ENCODE results near the gene ABCF1. TPM values are rescaled to one million over a fixed set of nuclear protein-coding genes. Genes with fewer than 3 reads are reported as not detected.
A peak's percentile ranks its signal among the peaks of the same experiment; 100 is the strongest.

Gene ABCF1
- total RNA-seq, 4 donors from 2014 or later: 39.3 to 57.7 (median 47.1) TPM

DNA sequence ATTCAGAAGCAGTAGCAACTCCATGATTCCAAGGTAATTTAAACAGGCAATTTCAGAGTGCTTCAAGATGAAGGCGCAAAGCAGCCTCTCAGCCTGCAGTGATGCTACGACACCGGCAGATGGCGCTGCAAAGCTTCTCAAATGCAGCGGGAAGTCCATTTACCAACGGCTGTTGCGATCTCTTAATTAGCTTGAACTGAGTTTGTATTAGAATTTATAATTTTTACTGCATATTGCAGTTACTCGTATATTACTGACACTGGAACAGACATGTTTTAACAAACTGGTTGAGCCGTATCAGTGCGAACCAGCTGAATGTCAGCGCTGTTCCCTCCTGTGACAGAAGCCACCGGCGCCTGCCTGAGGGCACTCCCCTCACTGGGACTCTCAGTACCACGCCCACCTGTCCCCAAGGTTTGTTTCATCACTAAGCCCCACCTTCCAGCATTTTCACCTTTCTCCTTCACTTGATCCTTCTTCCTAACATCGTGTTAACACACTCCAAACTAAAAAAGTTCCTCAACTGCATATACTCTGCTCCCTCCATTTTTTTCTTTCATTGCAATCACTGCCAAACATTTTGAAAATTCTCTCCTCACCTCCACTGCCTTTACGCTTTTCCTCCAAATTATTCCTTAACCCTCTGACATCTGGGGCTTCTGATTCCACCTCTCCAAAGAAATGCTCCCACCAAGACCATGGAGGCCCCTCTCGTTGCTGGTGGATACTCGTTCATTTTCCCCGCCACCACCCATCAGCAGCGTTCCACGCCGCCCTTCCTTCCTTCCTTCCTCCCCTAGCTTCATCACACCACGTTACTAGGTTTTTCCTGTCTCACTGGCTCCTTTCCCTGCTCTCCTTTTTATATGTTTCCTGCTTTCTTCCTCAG, 29.5 kb upstream of the ABCF1 start:
- no peak overlapping the region for H3K4me3 ChIP-seq (ENCODE audit: low read depth, poor library complexity, severe bottlenecking)
- intact Hi-C loops (cut with DNase I; ENCODE audit: low total_unique reads): loop anchor here (5.0 to 10.0 kb wide), 2 partner anchors 53 to 59 kb away; no protein-coding TSS in a partner anchor
- peak; percentile 68 to 94 for DNase-seq (ENCODE audit: low spot score in 2 of 2)
- no peak for TF ChIP-seq POLR2A (IDR thresholded peaks at IDR 0.05)
- TF ChIP-seq, protein P1, sequence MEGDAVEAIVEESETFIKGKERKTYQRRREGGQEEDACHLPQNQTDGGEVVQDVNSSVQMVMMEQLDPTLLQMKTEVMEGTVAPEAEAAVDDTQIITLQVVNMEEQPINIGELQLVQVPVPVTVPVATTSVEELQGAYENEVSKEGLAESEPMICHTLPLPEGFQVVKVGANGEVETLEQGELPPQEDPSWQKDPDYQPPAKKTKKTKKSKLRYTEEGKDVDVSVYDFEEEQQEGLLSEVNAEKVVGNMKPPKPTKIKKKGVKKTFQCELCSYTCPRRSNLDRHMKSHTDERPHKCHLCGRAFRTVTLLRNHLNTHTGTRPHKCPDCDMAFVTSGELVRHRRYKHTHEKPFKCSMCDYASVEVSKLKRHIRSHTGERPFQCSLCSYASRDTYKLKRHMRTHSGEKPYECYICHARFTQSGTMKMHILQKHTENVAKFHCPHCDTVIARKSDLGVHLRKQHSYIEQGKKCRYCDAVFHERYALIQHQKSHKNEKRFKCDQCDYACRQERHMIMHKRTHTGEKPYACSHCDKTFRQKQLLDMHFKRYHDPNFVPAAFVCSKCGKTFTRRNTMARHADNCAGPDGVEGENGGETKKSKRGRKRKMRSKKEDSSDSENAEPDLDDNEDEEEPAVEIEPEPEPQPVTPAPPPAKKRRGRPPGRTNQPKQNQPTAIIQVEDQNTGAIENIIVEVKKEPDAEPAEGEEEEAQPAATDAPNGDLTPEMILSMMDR (IDR thresholded peaks at IDR 0.05): peak in 1 of 3 donors; percentile 57
- 11% methylated on average over 23 of the region's 23 CpGs for WGBS, 2 donors

DNA sequence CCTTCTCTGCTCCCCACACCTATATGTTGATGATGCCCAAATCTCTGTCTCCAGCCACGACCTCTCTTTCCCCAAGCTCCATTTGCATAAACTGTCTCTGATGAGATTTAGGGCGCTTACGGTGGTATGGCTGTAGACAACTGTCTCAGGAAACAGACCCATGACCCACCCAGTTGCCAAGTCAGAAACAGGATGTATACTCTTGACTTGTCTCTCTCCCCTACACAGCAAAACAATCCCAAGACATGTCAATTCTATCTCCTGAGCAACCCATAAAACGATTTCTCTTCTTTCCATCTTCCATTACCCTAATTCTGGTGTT, 28.9 kb upstream of the ABCF1 start:
- intact Hi-C loops (cut with DNase I; ENCODE audit: low total_unique reads): loop anchor here (5.0 to 10.0 kb wide), 2 partner anchors 52 to 60 kb away; no protein-coding TSS in a partner anchor
- no peak overlapping the region for H3K4me3 ChIP-seq (ENCODE audit: low read depth, poor library complexity, severe bottlenecking)
- TF ChIP-seq, protein P1 (IDR thresholded peaks at IDR 0.05): no peak
- no peak for TF ChIP-seq POLR2A (IDR thresholded peaks at IDR 0.05)
- 25 to 31% methylated on average over 4 of the region's 4 CpGs for WGBS, 2 donors
- DNase-seq (ENCODE audit: low spot score in 2 of 2): no peak

DNA sequence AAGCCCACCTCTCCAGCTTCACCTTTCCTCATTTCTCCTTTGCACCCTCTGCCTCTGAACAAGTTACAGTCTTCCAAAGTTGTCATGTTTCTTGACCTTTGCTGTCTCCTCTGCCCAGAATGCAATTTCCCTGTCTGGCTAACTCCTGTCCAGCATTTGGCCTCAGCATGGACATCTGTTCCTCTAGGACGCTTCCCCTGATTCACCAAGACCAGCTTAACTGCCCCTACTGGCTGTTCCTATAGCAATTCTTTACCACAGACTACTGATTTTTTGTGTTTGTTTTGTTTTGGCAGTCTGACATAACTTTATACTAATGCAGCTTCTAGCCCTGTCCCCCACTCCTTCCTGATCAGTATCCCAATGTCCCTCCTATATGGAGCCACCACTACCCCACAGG, 28.3 kb upstream of the ABCF1 start:
- WGBS, 2 donors: 78 to 83% methylated on average over 1 of the region's 1 CpG
- intact Hi-C loops (cut with DNase I; ENCODE audit: low total_unique reads): loop anchor here (5.0 to 10.0 kb wide), 2 partner anchors 52 to 61 kb away; no protein-coding TSS in a partner anchor
- no peak overlapping the region for H3K4me3 ChIP-seq (ENCODE audit: low read depth, poor library complexity, severe bottlenecking)
- TF ChIP-seq, protein P1 (IDR thresholded peaks at IDR 0.05): no peak
- no peak for TF ChIP-seq POLR2A (IDR thresholded peaks at IDR 0.05)
- peak in 1 of 2 donors; percentile 32 for DNase-seq (ENCODE audit: low spot score in 2 of 2)

DNA sequence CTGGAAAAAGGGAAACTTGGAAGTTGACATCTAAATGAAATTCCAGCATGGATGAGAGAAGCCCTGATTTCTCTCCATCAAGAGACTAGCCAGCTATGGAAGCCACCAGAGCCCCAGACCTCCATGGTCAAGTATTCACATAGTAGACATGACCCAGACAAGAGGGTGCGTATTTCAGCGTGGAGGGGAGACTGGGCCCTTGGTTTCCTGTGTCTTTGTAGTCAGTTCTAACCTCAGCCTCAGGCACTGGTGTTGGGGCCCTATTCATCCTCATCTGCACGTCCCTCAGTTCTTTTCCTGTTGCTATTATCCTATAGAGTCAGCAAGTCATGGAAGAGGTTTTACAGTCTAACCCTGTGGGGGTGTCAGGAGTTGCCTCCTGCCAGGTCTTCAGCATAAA, 27.4 kb upstream of the ABCF1 start:
- intact Hi-C loops (cut with DNase I; ENCODE audit: low total_unique reads): loop anchor here (5.0 to 10.0 kb wide), 2 partner anchors 51 to 62 kb away; no protein-coding TSS in a partner anchor
- WGBS, 2 donors: 87 to 98% methylated on average over 3 of the region's 3 CpGs
- TF ChIP-seq POLR2A (IDR thresholded peaks at IDR 0.05): no peak
- TF ChIP-seq, protein P1 (IDR thresholded peaks at IDR 0.05): no peak

DNA sequence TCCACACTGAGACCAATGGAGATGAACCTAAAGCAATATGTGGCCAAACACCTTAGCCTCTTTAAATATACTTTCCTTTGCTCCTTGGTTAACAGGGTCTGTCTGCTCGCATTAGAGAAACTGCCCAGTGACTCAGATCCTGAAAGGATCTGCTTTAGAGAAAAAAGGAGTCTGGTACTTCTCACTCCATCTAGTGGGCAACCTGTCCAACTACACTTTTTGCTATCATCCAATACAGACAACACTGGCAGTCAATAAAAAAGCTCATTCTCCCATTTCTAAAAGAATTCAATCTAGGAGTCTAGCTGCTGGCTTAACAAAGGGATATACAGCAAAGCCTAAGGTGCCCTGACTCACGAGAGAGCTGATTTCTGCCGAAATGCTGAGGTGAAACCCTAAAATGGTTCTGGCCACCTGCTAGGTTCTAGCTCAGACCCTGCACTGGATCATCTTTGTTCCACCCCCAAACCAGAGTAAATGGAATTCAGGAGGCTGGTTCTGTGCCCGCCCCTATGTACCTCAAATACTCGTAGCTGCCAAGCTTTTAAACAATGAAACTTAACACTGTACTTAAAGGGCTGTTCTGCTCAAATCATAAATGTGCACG, 26.5 kb upstream of the ABCF1 start:
- DNase-seq (ENCODE audit: low spot score in 2 of 2): peak in 1 of 2 donors; percentile 50
- 27 to 34% methylated on average over 6 of the region's 6 CpGs for WGBS, 2 donors
- TF ChIP-seq, protein P1 (IDR thresholded peaks at IDR 0.05): peak in 1 of 3 donors; percentile 52
- TF ChIP-seq POLR2A (IDR thresholded peaks at IDR 0.05): no peak
- intact Hi-C loops (cut with DNase I; ENCODE audit: low total_unique reads): loop anchor here (5.0 to 10.0 kb wide), 2 partner anchors 50 to 62 kb away; no protein-coding TSS in a partner anchor
- no peak overlapping the region for H3K4me3 ChIP-seq (ENCODE audit: low read depth, poor library complexity, severe bottlenecking)

More for the DNA sequence above, 27.4 kb upstream of the ABCF1 start:
- DNase-seq (ENCODE audit: low spot score in 2 of 2): peak in 1 of 2 donors; percentile 56
- no peak overlapping the region for H3K4me3 ChIP-seq (ENCODE audit: low read depth, poor library complexity, severe bottlenecking)

All from lower leg skin (tissue), 4 donors.